ENCODE measurements around the gene SIL1.

DNA sequence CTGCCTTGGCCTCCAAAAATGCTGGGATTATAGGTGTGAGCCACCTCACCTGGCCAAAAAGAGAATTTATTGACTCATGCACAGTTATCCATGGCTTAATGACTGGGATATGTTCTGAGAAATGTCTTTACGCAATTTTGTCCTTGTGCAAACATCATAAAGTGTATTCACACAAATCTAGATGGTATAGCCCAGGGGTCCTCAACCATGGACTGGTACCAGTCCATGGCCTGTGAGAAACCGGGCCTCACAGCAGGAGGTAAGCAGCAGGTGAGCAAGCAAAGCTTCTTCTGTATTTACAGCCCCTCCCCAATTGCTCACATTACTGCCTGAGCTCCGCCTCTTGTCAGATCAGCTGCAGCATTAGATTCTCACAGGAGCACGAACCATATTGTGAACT, 12.4 kb upstream of the SIL1 start:
- TF ChIP-seq POLR2A (IDR thresholded peaks at IDR 0.05): no peak
- no peak for TF ChIP-seq POLR2AphosphoS5 (IDR thresholded peaks at IDR 0.05; ENCODE audit: insufficient read depth in 1 of 2, low read depth in 1 of 2)
- TF ChIP-seq, protein P1, sequence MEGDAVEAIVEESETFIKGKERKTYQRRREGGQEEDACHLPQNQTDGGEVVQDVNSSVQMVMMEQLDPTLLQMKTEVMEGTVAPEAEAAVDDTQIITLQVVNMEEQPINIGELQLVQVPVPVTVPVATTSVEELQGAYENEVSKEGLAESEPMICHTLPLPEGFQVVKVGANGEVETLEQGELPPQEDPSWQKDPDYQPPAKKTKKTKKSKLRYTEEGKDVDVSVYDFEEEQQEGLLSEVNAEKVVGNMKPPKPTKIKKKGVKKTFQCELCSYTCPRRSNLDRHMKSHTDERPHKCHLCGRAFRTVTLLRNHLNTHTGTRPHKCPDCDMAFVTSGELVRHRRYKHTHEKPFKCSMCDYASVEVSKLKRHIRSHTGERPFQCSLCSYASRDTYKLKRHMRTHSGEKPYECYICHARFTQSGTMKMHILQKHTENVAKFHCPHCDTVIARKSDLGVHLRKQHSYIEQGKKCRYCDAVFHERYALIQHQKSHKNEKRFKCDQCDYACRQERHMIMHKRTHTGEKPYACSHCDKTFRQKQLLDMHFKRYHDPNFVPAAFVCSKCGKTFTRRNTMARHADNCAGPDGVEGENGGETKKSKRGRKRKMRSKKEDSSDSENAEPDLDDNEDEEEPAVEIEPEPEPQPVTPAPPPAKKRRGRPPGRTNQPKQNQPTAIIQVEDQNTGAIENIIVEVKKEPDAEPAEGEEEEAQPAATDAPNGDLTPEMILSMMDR (IDR thresholded peaks at IDR 0.05): no peak

All from vagina (tissue), 2 donors.